SIG-M5 (cell line): Measurements from ENCODE around the gene DLK2.

ENCODE experiments used
- DNase-seq: peaks from one replicate; lab custom pipeline; 2025; lab: John Stamatoyannopoulos, UW

The DLK2 gene

DNA sequence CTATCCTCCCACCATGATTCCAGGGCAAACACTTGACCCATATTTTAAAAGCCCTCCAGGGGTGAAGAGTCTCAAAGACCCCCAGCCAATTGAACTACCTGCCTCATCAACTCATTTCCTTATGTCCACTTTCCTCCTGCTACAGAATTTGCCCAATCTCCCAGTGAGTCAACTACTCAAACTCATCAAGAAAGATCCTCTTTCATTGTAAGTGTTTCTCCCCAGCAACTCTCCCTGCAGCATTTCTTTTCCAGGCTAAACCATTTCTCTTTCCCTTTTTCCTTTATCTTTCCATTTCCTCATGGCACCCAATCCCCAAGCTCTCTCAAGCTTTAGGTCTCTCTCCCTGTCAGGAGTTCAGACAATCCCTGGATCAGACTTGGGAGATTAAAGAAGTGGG, 1.5 kb downstream of the DLK2 start:
- no peak for DNase-seq

DNA sequence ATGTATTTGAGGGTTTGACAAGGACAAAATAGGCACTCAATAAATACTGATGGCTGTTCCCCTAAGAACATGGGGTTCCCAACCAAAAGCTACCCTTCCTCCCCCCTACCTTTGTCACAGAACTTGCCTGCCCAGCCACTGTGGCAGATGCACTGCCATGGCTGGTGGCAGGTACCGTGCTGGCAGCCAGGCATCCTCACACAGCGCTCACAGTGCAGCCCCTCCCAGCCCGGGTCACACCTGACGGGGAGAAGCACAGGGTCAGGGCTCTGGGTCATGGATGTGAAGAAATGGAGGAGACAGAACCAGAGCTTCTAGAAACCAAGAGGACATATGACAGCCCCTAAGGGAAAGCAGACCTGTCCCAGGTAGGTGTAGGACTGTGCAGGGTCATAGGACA, 2.5 kb downstream of the DLK2 start:
- no peak for DNase-seq

DNA sequence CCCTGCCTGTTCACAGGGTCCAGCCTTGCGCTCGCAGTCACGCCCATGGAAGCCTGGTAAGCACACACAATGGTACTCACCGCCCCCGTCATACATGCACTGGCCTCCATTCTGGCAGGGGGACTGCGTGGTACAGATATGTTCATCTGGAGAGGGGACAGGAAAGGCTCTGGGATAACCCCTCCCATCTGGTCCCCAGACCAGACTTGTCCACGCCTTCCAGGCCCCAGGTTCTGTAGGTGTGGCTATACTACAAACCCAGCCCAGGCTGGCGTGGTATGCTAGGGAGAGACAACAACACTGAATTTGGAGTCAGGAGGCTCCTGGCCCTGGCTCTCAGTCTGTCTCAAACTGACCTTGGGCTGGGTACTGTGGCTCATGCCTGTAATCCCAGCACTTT, 3.4 kb downstream of the DLK2 start:
- no peak for DNase-seq

DNA sequence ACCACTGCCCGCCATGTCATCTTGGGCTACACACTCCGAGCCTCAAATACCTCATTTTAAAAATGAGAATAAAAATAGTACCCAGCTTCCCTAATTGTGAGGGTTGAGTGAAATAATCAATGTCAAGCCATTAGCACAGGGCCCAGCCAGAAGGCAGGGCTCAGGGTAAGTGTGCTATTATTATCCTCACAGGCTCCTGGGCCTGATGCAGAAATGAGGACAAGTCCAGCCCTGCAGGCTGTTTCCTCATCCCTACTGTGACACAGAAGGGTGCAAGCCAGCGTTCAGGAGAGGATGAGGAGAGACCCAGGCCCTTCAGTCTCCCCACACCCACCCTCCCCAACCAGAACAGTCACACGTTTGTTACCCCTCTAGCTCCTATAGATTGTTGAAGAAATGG, 4.0 kb downstream of the DLK2 start:
- DNase-seq = no peak

DNA sequence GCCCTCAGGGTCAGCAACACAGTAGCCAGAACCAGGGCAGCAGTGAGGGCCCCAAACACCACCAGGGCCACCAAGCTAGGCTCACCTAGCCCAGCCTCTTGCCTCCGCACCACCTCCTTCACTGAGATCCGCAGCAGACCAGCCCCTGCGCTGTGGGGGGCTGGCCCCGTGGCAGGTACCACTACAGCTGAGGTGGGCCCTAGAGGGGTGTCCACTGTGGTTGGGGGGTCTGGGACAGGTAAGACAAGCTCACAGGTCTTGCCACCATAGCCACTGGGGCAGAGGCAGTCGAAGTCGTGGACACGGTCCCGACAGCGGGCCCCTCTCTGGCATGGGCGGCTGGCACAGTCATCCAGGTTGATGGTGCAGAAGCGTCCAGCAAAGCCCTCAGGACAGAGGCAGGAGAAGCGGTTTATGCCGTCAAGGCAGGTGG, 4.6 kb downstream of the DLK2 start:
- DNase-seq = no peak

DNA sequence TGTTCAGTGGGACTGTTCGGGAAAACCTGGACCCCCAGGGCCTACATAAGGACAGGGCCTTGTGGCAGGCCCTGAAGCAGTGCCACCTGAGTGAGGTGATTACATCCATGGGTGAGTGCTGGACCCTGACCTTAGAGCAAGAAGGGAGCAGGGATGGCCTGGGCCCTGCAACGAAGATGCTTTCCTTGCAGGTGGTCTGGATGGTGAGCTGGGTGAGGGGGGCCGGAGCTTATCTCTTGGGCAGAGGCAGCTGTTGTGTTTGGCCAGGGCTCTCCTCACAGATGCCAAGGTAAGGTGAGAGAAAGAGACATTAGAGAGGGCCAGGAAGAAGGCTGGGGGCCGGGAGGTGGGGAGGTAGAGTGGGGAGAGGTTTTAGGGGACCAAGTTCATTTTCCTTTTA, 6.4 kb downstream of the DLK2 start:
- no peak for DNase-seq

DNA sequence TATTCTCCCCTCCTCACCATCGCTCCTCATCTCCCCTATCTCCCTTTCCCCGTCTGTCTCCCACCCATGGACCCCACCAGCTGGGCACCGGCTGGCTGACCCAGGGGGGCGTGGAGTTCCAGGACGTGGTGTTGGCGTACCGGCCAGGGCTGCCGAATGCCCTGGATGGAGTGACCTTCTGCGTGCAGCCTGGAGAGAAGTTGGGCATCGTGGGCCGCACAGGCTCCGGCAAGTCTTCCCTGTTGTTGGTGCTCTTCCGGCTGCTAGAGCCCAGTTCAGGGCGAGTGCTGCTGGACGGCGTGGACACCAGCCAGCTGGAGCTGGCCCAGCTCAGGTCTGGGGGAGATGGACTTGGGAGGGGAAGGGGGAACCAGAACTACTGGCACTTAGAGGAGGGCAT, 7.7 kb downstream of the DLK2 start:
- DNase-seq = no peak

DNA sequence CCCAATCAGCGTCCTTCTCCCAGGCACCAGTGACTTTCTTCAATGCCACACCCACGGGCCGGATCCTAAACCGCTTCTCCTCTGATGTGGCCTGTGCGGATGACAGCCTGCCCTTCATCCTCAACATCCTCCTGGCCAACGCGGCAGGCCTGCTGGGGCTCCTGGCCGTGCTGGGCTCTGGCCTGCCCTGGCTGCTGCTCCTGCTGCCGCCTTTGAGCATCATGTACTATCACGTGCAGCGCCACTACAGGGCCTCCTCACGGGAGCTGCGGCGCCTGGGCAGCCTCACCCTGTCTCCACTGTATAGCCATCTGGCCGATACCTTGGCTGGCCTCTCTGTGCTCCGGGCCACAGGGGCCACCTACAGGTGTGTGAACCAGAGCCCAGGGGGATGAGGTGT, 9.8 kb downstream of the DLK2 start:
- no peak for DNase-seq

DNA sequence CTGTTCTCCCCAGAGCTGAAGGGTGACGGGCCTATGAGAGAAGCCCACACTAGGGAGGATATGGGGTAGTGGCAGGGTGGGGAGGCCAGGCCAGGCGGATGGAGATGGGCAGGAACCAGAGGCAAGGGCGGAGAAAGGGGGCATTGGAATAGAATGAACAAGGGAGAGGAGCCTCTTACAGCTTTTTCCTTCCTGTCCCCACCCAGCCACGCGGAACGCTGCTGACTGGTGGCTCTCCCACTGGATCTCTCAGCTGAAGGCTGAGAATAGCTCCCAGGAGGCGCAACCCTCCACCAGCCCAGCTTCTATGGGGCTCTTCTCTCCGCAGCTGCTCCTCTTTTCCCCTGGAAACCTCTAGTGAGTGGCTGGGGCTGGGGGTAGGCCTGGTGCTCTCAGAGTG, 10.8 kb downstream of the DLK2 start:
- no peak for DNase-seq

DNA sequence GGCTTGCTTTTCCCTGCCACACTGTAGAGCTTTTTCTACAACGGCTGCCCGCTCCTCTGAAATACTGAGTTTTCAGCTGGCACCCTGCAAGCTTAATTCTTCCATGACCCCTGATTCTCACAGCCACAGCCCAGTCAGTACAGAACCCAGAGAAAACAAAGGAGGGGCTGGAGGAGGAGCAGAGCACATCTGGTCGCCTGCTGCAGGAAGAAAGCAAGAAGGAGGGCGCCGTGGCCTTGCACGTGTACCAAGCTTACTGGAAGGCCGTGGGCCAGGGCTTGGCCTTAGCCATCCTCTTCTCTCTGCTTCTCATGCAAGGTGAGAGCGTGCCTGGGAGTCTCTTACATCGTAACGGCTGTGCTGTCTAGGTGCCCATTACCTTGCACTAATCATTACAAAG, 11.3 kb downstream of the DLK2 start:
- no peak for DNase-seq

DNA sequence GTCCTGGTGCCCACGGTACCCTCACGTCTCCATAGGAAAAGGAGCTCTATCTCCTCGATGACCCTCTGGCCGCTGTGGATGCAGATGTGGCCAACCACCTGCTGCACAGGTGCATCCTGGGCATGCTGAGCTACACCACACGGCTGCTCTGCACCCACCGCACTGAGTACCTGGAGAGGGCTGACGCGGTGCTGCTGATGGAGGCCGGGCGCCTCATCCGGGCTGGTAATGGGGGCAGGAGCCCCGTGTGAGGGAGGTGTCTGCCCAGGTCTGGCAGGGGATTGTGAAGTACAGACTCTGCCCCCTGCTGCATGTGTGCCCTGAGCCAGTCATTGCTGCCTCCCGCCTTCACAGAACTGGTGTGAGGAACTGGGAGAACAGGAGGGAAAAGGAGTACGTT, 12.4 kb downstream of the DLK2 start:
- no peak for DNase-seq

DNA sequence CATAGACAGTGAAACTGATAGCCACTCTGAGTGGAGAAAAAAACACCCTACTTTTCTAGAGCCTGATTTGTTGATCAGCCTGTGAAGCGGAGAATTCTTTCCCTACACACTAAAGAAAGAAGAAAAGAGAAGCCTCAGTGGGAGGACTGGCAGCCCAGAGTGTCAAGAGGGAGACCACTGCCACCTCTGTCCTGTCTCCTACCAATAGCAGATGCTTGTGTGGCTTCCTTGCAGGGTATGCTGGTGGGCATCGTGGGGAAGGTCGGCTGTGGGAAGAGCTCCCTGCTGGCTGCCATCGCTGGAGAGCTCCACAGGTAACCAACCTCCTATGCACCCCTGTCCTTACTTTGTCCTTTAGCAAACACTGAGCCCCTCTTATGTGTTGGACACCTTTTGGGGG, 17.6 kb downstream of the DLK2 start:
- DNase-seq = no peak

DNA sequence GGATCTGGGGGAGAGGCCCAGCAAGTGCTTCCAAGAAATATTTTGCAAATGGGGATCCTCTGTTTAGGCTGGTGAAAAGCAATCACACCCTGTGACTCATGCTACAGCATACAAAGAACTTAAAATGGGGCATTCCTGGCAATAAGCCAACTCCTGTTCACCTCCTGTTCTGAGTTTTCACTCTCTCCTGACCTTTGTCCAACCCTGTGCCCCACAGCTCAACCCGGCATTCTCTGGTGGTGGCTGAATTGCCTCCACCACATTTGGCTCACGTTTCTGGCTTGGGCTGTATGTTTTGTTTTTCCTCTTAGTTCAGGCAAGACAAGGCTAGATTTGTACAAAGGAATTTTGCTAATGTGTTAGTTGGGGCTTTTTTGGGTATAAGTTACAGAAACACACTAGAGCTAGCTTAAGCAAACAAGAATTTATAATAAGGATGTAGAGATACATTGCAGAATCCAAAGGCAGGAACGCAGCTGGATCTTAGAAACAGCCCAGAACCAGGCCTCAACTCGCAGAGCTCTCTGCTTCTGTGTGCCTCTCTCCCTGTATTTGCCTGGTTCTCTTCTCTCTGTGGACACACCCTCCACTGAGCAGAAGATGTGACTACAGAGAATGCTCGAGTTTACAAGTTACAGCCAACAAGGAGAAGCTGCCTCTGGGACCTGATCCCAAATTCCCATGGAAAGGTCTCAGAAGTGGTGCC, 18.6 kb downstream of the DLK2 start:
- no peak for DNase-seq

DNA sequence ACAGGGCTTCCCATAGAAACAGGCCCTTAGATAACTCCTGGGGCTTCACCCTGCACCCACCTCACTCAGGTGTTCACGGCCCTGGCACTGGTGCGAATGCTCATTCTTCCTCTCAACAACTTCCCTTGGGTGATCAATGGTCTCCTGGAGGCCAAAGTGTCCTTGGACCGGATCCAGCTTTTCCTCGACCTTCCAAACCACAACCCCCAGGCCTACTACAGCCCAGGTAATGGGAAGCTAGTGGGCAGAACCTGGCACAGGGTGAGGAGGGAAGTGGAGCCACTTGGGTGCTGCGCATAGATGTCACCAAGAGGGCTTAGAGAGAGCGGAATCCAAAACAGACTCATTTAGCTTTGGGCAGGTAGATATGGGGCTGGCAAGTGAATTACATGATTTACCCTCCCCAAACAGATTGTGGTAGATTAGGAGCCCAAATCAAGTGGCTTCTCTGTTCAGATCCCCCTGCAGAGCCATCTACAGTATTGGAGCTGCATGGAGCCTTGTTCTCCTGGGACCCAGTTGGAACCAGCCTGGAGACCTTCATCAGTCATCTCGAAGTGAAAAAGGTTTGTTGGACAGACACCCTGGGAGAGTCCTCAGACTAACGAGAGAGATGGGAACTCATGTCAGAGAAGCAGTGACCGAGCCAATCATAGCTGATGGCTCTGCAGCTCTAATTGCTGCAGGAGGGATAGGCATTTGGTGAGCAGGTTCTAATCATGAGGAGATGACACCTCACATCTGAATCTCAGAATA, 19.5 kb downstream of the DLK2 start:
- no peak for DNase-seq

DNA sequence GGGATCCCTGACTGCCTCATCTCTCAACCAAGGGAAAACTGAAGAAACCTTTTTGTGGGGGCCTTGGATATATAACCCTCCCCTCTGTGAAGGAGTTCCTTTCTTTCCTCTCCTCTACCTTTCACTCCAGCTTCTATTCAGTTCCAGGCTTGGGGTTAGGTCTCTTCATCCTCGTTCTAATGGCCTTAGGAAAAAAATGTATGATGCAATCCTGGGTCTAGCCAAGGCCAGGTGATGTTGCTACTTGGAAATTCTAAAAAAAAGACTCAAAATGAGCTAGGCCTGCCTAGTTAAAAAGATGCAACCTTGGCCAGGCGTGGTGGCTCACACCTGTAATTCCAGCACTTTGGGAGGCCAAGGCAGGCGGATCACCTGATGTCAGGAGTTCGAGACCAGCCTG, 20.4 kb downstream of the DLK2 start:
- no peak for DNase-seq

DNA sequence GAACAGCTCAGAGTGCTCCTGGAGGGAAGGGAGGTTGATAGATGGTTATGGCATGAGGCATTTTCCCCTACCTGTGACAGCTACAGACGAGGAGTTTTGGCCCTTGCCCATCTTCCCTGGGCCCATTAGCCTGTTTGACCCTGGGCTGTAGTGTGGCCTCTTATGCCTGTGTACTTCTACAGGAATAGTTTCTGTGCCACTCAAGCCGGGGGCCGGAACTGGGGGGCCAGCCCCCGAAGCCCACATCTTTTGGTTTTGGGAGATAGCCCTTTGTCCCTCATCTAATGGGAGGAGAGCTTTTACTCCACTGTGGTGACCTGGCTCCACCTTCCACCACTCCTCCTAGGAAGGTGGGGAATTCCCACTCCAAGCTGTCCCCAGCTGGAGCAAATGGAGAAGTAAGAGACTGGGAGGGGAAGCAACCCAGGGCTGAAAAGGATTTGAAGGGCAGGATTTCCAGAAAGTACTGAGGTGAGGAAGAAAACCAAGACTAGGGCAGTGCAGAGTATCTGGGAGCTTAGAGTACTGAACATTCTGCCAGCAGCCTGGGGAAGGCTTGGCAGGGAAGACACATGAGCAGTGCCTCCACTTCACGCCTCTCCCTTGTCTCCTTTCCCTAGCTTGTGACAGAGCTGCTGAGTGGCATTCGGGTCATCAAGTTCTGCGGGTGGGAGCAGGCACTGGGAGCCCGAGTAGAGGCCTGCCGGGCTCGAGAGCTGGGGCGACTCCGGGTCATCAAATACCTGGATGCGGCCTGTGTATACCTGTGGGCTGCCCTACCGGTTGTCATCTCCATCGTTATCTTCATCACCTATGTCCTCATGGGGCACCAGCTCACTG, 21.1 kb downstream of the DLK2 start:
- no peak for DNase-seq

DNA sequence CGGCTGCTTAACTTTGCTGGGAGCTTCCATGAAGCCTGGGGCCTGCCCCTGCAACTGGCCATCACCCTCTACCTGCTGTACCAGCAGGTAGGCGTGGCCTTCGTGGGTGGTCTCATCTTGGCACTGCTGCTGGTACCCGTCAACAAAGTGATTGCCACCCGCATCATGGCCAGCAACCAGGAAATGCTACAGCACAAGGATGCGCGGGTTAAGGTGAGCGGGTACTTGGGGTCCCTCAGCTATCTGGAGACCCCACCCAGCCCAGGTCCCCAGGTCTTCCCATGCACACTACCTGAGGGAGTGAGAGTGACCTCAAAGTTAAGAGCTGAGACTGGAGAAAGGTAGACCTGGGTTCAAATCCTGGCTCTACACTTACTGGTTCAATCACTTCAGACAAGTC, 22.2 kb downstream of the DLK2 start:
- no peak for DNase-seq

DNA sequence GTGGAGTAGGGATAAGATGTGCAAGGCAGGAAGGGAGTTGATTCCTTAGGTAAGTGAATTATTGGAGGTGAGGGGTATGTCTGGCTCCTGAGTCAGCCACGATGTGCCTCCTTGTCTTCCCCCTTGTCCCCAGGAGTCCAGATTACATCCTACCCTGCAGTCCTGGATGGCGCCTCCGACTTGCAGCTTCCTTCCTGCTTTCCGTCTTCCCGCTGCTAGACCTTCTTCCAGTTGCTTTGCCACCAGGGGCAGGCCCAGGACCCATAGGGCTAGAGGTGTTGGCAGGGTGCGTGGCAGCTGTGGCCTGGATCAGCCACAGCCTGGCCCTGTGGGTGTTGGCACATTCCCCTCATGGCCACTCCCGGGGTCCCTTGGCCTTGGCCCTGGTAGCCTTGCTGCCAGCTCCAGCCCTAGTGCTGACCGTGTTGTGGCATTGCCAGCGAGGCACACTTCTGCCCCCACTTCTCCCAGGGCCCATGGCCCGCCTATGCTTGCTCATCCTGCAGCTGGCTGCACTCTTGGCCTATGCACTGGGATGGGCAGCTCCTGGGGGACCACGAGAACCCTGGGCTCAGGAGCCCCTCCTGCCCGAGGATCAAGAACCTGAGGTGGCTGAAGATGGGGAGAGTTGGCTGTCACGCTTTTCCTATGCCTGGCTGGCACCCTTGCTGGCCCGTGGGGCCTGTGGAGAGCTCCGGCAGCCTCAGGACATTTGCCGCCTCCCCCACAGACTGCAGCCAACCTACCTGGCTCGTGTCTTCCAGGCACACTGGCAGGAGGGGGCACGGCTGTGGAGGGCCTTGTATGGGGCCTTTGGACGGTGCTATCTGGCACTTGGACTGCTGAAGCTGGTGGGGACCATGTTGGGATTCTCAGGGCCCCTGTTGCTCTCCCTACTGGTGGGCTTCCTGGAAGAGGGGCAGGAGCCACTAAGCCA, 23.1 kb downstream of the DLK2 start:
- DNase-seq = no peak

DNA sequence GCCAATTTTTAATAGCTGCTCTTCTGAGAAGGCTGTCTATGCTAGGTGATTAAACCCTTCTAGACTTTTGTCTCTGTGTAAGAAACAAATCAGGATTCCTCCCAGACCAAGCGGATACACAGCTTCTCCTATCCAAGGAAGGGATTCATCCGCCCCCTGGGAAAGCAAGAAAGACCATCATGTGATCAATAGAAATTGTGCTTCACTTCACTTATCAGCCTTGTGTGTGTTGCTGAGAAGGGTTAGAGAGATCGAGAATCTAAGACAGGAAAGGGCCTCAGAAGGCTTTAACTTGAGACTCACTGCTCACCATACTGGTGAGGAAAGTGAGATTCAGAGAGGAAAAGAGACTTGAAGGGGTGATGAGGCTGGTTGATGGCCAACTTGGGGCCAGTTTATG, 26.5 kb downstream of the DLK2 start:
- no peak for DNase-seq

DNA sequence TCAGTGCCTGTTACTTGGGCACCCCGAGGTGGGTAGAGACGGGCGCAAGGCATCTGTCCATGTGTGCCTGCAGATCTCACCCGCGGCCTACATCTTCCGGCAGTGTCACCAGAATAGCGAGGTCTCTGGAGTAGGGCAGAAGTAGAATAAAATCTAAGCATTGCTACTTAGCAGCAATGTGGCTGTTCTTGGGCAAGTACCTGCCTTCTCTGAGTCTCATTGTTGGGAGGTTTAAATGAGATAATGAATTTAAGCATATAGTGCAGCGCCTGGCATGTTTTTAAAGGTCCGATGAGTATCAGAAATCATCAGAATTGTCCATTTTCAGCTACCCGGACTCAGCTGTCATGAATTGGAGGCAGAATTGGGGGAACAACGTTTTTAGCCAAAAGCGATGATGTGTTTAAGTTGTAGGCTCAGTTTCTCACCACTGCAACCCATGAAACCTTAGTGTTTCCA, 27.2 kb downstream of the DLK2 start:
- no peak for DNase-seq

DNA sequence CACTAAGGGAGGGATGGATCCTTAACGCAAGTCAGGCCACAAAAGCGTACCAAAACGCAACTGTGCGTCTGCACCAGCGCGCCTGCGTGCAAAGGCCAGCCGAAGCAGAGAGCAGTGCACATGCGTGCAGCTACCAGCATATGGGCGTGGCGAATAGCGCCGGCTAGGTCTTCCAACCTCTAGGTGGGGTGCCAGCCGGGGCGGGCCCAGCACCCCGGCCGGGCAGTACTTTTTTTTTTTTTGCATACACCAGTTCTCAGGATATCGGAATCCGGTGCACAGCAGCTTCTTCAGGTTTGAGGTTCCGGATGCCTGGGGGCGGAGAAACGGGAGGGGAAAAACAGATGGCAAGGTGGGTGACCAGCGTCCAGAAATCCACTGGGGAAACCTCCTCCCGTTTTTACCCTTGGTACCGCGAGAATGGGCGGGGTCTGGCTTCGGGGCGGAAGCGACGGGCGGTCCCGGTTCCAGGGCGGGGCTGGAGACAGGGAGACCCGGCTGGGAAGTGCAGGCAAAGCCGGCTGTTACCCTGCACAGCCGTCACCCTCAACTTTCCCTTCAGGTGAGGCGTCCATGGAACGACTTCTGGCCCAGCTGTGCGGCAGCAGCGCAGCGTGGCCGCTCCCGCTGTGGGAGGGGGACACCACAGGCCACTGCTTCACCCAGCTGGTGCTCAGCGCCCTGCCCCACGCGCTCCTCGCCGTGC, 27.8 kb downstream of the DLK2 start, which contains the start of gene ABCC10:
ABCC10 (plus strand) TSS at position 136 of the 706 bp plus-strand sequence; CDS start at position 574, 438 bp downstream.
- peak; percentile 76 for DNase-seq
